Stimulated activated naive CD8-positive, alpha-beta T cell treated with anti-CD3 and anti-CD28 coated beads, Interleukin-15, amount 100 ng/mL, for 72 hours (primary cell): ENCODE measurements around the gene CDKN2B.

Experiments used
- ATAC-seq: fragments of 150-1000 bp; cut with Tn5 transposase; 2 replicates; pipeline ENCODE4 v1.10.0; 2021; ENCODE audit warnings: mild to moderate bottlenecking, moderate library complexity
- DNase-seq, 2 donors: peaks; one replicate each; pipeline ENCODE4 v3.0.0; 2021 to 2022
- H3K27ac Mint-ChIP-seq, 2 donors: one replicate each; pipeline ENCODE4 v1.8.0; 2022; ENCODE audit warnings: mild to moderate bottlenecking in 2 of 2, mixed read lengths in 2 of 2, moderate library complexity in 2 of 2
- H3K27me3 Mint-ChIP-seq: one replicate; pipeline ENCODE4 v1.8.0; 2022; ENCODE audit warnings: mixed read lengths
- H3K4me1 Mint-ChIP-seq: one replicate; pipeline ENCODE4 v1.8.0; 2022; ENCODE audit warnings: mild to moderate bottlenecking, mixed read lengths
- H3K4me3 Mint-ChIP-seq, 2 donors: one replicate each; pipeline ENCODE4 v1.8.0; 2022; ENCODE audit warnings: mild to moderate bottlenecking in 2 of 2, mixed read lengths in 2 of 2, moderate library complexity in 1 of 2
- H3K9me3 Mint-ChIP-seq, 2 donors: one replicate each; pipeline ENCODE4 v1.8.0; 2022; ENCODE audit warnings: mixed read lengths in 2 of 2

CDKN2B gene

DNA sequence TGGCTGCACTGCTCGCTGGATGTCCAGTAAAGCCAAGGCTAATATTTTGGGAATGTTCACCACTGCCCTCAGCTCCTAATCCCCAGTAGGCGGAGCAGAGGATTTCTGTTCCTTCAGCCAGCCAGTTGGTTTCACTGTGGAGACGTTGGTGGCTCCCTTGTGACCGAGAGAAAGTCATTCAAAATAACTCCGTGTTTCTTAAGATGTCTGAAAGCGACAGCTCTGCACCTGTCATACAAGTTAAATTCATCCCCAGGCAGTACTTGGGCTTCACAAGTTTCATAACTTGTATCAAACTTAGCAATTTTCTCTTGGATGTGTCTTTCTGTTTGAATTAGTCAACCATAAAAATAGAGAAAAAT, 382 bp upstream of the CDKN2B start:
- no peak for ATAC-seq
- Mint-ChIP-seq H3K27ac (no peak overlapping the region), H3K27me3 (peaks cover 80% of the 10 kb centered on the region), H3K4me3 (peak overlapping the region; percentile 87 to 91), H3K9me3 (no peaks in the 10 kb centered on the region), H3K4me1 (peaks cover 34% of the 10 kb centered on the region)
- DNase-seq: no peak

DNA sequence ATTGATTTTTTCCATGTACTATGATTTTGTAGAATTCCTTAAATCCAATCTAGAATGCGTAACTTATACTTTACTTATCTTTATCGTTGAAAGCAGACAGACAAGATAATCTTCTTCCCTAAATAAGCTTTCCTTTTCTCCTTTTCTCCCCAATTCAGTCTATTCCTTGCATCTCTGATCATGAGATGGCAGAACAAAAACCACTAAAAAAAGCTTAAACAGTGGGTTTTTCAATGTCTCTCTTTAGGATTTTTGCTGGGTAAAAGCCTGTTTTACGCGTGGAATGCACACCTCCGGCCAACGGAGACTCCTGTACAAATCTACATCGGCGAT, 755 bp downstream of the CDKN2B start:
- DNase-seq (no peak), ATAC-seq (no peak)
- H3K27me3 Mint-ChIP-seq: peaks cover 85% of the 10 kb centered on the region
- H3K27ac Mint-ChIP-seq: no peak overlapping the region
- peak overlapping the region; percentile 87 to 91 for H3K4me3 Mint-ChIP-seq
- H3K9me3 Mint-ChIP-seq: no peaks in the 10 kb centered on the region
- peaks cover 34% of the 10 kb centered on the region for H3K4me1 Mint-ChIP-seq

DNA sequence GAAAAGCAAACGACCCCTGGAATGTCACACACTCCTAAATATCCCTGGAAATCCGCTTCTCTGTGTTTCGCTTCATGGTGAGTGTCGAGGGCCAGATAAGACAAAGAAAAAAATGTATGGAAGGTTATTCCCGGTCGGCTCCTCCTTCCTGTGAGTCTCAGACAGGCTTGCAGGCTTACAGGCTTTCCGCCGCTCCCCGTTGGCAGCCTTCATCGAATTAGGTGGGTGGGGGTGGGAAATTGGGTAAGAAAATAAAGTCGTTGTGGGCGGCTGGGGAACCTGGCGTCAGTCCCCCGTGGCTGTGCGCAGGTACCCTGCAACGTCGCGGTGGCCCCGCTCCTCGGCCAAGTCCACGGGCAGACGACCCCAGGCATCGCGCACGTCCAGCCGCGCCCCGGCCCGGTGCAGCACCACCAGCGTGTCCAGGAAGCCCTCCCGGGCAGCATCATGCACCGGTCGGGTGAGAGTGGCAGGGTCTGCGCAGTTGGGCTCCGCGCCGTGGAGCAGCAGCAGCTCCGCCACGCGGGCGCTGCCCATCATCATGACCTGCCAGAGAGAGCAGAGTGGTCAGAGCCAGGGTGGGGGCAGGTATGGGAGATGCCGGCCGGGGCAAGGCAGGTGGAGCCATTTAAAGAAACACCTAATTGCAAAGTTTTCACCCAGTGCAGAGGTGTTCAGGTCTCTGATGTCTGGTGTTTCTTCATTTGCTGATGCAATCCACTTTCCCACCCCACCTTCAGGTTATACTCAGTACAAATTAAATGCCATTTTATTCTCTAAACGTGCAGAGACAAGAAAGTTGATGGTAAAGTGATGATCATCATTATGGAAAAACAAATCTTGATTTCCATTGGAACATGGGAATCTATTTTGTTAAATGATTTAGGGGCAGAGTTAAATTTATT, 3.2 kb downstream of the CDKN2B start:
- Mint-ChIP-seq H3K9me3 (no peaks in the 10 kb centered on the region), H3K27me3 (peaks cover 72% of the 10 kb centered on the region), H3K4me1 (peaks cover 34% of the 10 kb centered on the region), H3K4me3 (peak overlapping the region; percentile 12 to 61), H3K27ac (peak overlapping the region in 1 of 2 donors; percentile 19)
- no peak for DNase-seq
- peak; percentile 29 for ATAC-seq

DNA sequence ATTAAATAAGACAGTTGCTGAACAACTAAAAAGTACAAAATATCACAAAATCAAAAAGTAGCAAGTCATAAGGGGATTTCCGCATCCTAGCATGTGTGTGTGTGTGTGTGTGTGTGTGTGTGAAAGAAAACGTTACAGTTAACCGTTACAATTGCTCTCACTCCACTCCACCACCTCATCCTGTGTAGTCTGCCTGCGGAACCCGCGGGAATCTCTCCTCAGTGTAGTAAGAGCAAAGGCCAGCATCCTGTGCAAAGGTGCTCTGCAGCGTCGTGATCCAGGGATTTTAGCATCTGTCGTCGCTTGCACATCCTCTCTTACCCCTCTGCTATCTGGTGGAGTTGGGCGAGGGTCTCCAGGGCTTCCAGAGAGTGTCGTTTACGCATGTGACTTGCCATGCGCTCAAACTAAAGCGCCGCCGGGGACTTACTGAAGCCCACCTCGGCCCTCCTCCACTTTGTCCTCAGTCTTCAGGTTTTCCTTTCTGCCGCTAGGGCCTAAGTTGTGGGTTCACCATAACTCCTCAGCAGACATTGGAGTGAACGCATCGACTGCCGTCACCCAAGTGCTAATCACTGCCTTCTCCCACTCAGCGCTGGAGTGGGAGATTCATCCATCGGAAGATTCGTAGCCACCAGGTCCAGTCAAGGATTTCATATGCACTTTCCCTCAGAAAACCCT, 3.9 kb downstream of the CDKN2B start:
- ATAC-seq (peak; percentile 53), DNase-seq (no peak)
- H3K27me3 Mint-ChIP-seq: peaks cover 72% of the 10 kb centered on the region
- H3K27ac Mint-ChIP-seq: no peak overlapping the region
- peak overlapping the region; percentile 12 to 61 for H3K4me3 Mint-ChIP-seq
- H3K9me3 Mint-ChIP-seq: no peaks in the 10 kb centered on the region
- peaks cover 34% of the 10 kb centered on the region for H3K4me1 Mint-ChIP-seq

DNA sequence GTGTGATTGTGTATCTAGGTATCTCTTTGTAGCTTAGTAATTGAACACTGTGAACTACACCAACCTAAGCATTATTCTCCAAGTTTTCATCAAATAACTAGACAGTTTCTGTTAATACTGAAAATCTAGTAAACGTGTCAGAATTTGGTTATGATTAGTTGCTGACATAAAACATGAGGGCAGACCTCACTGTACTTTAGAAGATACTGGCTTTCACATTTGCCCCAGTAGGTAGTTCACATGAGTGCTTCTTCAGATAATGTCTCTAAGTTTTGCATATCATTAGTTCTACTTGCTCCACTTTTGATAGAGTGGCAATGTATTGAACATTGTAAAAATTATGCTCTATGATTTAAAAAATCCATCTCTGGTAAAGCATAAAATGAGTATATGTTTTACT, 7.1 kb downstream of the CDKN2B start:
- ATAC-seq: no peak
- no peaks in the 10 kb centered on the region for H3K9me3 Mint-ChIP-seq
- H3K4me1 Mint-ChIP-seq: peaks cover 19% of the 10 kb centered on the region
- H3K4me3 Mint-ChIP-seq: no peak overlapping the region
- no peak overlapping the region for H3K27ac Mint-ChIP-seq
- H3K27me3 Mint-ChIP-seq: peaks cover 79% of the 10 kb centered on the region
- DNase-seq: no peak

DNA sequence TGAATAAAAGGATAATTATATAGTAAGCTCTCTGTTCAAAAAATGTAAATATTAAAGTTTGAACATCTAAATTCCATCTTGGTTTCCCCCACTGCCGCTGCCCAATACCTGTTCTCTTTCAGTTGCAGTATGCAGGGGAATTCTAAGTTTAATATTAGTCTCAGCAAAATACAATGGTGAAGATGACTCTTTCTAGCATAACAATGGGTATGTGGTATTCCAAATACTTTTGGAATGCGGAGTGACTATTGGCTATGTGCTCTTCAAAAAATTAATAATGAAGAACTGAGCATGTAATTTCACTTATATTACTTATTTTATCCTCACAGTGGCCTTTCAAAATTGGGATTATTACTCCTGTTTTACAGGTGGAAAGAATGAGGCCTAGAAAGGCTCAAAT, 11.1 kb downstream of the CDKN2B start:
- Mint-ChIP-seq H3K9me3 (no peaks in the 10 kb centered on the region), H3K27me3 (peaks cover 79% of the 10 kb centered on the region), H3K27ac (no peak overlapping the region), H3K4me3 (no peak overlapping the region), H3K4me1 (peaks cover 22% of the 10 kb centered on the region)
- DNase-seq (no peak), ATAC-seq (no peak)

DNA sequence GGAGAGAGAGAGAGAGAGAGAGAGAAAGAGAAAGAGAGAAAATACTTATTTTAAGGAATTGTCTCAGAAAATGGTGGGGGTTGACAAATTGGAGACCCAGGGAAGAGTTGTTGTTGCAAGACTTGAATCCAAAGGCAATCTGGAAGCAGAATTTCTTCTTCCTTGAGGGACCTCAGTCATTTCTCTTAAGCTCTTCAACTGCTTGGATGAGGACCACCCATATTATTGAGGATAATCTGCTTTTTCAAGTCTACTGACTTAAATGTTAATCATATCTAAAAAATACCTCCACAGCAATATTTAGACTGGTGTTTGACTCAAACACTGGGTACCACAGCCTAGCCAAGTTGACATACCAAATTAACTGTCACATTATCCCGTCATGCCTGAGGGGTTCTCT, 11.6 kb downstream of the CDKN2B start:
- no peak for DNase-seq
- Mint-ChIP-seq H3K4me1 (peaks cover 22% of the 10 kb centered on the region), H3K9me3 (no peaks in the 10 kb centered on the region), H3K27ac (no peak overlapping the region), H3K27me3 (peaks cover 77% of the 10 kb centered on the region), H3K4me3 (no peak overlapping the region)
- no peak for ATAC-seq

DNA sequence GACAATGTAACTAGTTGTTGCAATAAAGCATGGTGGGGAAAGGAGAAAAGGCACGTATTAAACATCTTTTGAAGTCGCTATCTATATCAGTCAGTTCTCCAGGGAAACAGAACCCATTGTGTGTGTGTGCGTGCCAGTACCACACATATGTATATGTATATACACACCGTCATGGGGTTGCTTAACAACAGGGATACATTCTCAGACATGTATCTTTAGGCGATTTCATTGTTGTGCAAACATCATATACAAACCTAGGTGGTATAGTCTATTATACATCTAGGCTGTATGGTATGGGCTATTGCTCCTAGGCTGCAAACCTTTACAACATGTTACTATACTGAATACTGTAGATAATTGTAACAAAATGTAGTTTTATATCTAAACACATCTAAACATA, 12.2 kb downstream of the CDKN2B start:
- peaks cover 77% of the 10 kb centered on the region for H3K27me3 Mint-ChIP-seq
- DNase-seq (no peak), ATAC-seq (no peak)
- H3K4me3 Mint-ChIP-seq: no peak overlapping the region
- H3K4me1 Mint-ChIP-seq: peaks cover 22% of the 10 kb centered on the region
- H3K27ac Mint-ChIP-seq: no peak overlapping the region
- no peaks in the 10 kb centered on the region for H3K9me3 Mint-ChIP-seq

DNA sequence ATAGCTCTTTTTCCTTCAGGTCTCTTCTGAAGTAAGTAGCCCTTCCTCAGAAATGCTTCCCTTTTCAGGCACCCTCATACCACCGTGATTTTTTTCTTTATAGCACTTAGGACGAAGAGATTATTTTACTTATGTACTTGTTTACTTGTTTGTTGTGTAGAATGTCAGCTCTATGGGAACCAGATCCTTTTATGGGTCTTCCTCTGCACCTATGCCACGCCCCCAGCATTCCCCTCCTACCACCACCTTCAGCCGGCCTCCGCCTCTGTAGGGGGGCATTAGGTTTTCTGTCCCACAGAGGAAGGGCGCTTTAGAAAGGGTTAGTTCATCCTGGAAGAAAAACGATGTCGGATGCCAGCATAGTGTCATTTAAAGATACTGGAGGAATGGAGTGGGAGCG, 12.7 kb downstream of the CDKN2B start:
- no peaks in the 10 kb centered on the region for H3K9me3 Mint-ChIP-seq

DNA sequence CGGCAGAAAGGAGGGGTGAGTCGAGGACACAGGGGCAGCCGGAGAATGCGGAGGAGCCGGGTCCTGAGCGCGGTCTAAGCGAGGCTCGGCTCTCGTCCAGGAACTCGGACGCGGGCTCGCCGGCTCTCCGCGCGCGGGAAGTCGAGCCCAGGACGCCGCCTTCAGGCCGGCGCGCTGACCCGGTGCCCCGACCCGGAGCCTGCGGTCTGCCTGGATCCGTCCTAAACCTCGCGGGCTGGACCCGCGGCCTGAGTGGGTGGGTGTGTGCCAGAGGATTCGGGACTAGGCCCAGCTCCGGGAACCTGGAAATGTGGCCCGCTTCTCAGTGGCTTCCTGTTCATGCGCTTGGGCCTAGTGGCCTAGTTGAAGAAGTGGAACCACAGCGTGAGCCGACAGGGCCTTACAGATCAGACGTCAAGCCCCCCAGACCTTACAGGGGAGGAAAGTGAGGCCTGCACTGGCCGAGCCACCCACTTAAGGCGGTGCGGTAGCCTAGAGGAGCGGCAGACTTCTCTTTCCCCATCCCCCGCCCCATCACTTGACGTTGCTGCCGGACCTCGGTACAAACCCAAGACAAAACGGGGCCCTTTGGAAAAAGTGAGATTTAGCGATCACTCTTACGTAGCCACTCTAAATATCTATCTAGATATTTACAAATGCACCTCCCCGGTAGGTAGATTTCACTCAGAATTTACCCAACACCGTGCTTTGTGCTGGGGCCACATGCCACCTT, 13.3 kb downstream of the CDKN2B start:
- peak; percentile 7 for ATAC-seq
- Mint-ChIP-seq H3K27me3 (peaks cover 78% of the 10 kb centered on the region), H3K27ac (no peak overlapping the region), H3K4me3 (peak overlapping the region; percentile 93 to 94), H3K9me3 (no peaks in the 10 kb centered on the region), H3K4me1 (peaks cover 22% of the 10 kb centered on the region)
- DNase-seq: no peak

More for the DNA sequence above, 12.7 kb downstream of the CDKN2B start:
- peaks cover 78% of the 10 kb centered on the region for H3K27me3 Mint-ChIP-seq
- H3K4me3 Mint-ChIP-seq: peak overlapping the region in 1 of 2 donors; percentile 94
- H3K4me1 Mint-ChIP-seq: peaks cover 22% of the 10 kb centered on the region
- peak overlapping the region in 1 of 2 donors; percentile 36 for H3K27ac Mint-ChIP-seq
- ATAC-seq (no peak), DNase-seq (no peak)

DNA sequence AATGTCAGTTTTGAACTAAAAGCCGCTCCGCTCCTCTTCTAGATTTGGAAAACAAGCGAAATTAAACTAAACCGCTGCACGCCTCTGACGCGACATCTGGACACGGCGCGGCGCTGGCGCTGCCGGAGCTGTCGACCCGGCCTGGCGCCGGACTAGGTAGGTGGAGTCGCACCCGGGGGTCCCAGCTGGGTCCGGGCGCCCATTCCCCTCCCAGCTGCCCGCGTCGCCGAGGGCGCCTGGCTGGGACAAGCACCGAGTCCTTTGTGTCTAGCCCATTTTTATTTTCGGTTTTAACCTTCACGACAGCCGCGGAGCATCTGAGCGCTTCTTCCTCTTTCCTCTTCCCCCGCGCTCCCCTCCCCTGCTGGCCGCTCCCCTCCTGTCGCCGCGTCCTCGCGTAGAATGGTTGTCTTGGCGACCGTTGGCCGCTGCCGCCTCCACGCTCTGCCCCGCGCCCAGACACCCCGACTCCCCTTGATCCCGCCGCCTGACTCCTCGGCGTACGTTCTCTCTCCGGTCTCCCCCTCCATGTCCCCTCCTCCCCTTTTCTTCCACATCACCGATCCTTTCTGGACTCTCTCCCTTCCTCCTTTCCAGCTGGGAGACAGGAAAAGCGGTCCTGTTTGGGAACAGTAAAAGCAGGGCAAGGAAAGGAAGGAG, 14.0 kb downstream of the CDKN2B start:
- H3K9me3 Mint-ChIP-seq: no peaks in the 10 kb centered on the region
- peak overlapping the region; percentile 94 to 97 for H3K27ac Mint-ChIP-seq
- DNase-seq (peak; percentile 73 to 82), ATAC-seq (peak; percentile 89)
- H3K27me3 Mint-ChIP-seq: peaks cover 78% of the 10 kb centered on the region
- peak overlapping the region; percentile 93 to 94 for H3K4me3 Mint-ChIP-seq
- peaks cover 26% of the 10 kb centered on the region for H3K4me1 Mint-ChIP-seq

DNA sequence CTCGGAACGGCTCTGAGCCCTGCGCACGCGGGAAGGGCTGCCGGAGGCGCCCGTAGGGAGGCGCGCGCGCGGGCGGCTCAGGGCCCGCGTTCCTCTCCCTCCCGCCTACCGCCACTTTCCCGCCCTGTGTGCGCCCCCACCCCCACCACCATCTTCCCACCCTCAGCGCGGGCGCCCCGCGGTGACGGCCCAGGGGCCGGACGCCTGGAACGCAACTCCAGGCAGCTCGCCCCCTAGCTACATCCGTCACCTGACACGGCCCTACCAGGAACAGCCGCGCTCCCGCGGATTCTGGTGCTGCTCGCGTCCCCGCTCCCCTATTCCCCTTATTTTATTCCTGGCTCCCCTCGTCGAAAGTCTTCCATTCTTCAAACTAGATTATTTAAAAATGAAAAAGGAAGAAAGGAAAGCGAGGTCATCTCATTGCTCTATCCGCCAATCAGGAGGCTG, 14.5 kb downstream of the CDKN2B start, which contains the start of gene CDKN2B-AS1:
Gene CDKN2B-AS1, plus strand, starts transcription at position 236 of the 450 bp plus-strand sequence.
- Mint-ChIP-seq H3K4me1 (peaks cover 32% of the 10 kb centered on the region), H3K27me3 (peaks cover 78% of the 10 kb centered on the region), H3K27ac (peak within 1 kb of the TSS; percentile 94 to 97), H3K9me3 (peaks cover 0 to 4% of the 10 kb centered on the region in 2 donors), H3K4me3 (peak within 1 kb of the TSS; percentile 93 to 94)
- ATAC-seq: peak; percentile 66
- peak; percentile 43 to 45 for DNase-seq

DNA sequence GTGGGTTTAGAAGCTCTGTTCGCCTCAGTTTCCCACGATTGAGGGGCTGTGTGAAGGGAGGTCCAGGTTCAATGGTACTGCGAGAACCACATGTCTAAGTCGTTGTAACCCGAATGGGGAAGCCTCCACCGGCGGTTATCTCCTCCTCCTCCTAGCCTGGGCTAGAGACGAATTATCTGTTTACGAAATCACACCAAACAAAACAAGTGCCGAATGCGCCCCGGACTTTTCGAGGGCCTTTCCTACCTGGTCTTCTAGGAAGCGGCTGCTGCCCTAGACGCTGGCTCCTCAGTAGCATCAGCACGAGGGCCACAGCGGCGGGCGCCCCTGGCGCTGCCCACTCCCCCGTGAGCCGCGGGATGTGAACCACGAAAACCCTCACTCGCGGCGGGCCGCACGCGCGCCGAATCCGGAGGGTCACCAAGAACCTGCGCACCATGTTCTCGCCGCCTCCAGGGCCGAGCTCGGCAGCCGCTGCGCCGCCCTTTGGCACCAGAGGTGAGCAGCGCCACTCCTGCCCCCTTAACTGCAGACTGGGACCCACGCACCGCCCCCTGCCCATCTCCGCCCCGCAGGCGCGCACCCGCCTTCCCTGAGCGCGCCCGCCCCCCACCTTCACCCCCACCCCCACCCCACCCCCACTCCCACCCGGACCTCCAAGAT, 15.1 kb downstream of the CDKN2B start, which contains the start of gene CDKN2A:
Gene CDKN2A, minus strand, starts transcription at position 500 of the 663 bp plus-strand sequence.
- ATAC-seq: peak; percentile 71
- H3K4me1 Mint-ChIP-seq: peaks cover 35% of the 10 kb centered on the region
- H3K9me3 Mint-ChIP-seq: peaks cover 0 to 7% of the 10 kb centered on the region in 2 donors
- peak within 1 kb of the TSS; percentile 94 to 97 for H3K27ac Mint-ChIP-seq
- H3K27me3 Mint-ChIP-seq: peaks cover 80% of the 10 kb centered on the region
- H3K4me3 Mint-ChIP-seq: peak within 1 kb of the TSS; percentile 93 to 94
- DNase-seq: peak; percentile 46 to 56

DNA sequence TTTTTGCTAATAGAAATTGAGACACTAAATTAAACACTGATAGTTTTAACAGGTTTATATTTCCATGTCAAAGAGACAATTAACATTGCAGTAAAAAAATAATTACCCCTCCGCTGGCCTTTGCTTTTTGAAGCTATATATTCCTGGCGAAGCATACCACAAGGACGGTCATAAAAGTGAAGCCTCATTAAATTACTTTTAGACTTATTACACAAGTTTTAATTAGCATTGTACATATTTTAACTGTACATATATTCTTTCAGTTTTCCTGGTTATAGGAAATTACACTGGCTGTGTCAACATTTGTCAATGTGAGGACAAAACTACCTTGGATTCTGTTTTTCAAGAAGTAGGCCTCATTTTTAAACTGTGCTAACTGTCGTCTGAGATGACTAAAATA, 16.1 kb downstream of the CDKN2B start:
- Mint-ChIP-seq H3K27ac (no peak overlapping the region), H3K9me3 (peaks cover 0 to 7% of the 10 kb centered on the region in 2 donors), H3K27me3 (peaks cover 81% of the 10 kb centered on the region), H3K4me1 (peaks cover 35% of the 10 kb centered on the region), H3K4me3 (peak overlapping the region in 1 of 2 donors; percentile 94)
- no peak for ATAC-seq
- no peak for DNase-seq
